OCI-LY1 (cell line): Measurements from ENCODE around the gene ZDHHC11.

Experiments used
- EZH2 ChIP-seq: fragments of 200-600 bp; sonication (generic), shearing (Covaris generic); IDR thresholded peaks from 2 replicates; pipeline ENCODE4 v1.8.0; 2017; ENCODE audit warnings: borderline replicate concordance, mixed run types, mild to moderate bottlenecking, antibody characterized with exemption, low read length, moderate library complexity, mixed read lengths
- TF ChIP-seq, protein P1 (sequence below): fragments of 200-600 bp; sonication (generic), shearing (Covaris generic); IDR thresholded peaks from 2 replicates; pipeline ENCODE4 v1.5.1; 2017; ENCODE audit warnings: mild to moderate bottlenecking, antibody characterized with exemption, low read length, moderate library complexity, mixed read lengths

GRCh38 chr5:849651-850301 lies 1.0 kb downstream of the ZDHHC11 start:
- TF ChIP-seq, protein P1, sequence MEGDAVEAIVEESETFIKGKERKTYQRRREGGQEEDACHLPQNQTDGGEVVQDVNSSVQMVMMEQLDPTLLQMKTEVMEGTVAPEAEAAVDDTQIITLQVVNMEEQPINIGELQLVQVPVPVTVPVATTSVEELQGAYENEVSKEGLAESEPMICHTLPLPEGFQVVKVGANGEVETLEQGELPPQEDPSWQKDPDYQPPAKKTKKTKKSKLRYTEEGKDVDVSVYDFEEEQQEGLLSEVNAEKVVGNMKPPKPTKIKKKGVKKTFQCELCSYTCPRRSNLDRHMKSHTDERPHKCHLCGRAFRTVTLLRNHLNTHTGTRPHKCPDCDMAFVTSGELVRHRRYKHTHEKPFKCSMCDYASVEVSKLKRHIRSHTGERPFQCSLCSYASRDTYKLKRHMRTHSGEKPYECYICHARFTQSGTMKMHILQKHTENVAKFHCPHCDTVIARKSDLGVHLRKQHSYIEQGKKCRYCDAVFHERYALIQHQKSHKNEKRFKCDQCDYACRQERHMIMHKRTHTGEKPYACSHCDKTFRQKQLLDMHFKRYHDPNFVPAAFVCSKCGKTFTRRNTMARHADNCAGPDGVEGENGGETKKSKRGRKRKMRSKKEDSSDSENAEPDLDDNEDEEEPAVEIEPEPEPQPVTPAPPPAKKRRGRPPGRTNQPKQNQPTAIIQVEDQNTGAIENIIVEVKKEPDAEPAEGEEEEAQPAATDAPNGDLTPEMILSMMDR = no peak
- TF ChIP-seq EZH2 = no peak
